Measurements from ENCODE around the gene PLAC9.

- TF ChIP-seq FOXA1 (IDR thresholded peaks at IDR 0.05) (no peak), ZNF384 (IDR thresholded peaks at IDR 0.05) (no peak), BHLHE40 (IDR thresholded peaks at IDR 0.05; ENCODE audit: borderline replicate concordance) (no peak), FOXK2 (IDR thresholded peaks at IDR 0.05) (no peak), PKNOX1 (IDR thresholded peaks at IDR 0.05) (no peak)
Measured at GRCh38 chr10:80171248-80171660, 38.7 kb downstream of the PLAC9 start.
